Mammary epithelial cell (primary cell): ENCODE results near the gene UVRAG.

Source experiments
- EZH2 ChIP-seq: IDR thresholded peaks from 2 replicates; pipeline ENCODE4 v1.6.1; 2012; ENCODE audit warnings: low read length, inconsistent platforms, borderline replicate concordance
- TF ChIP-seq, protein P1 (sequence below), 2 donors: IDR thresholded peaks in 1 of 2; conservative IDR thresholded peaks in 1 of 2; 2 replicates each; pipeline ENCODE4 v1.5.1; 2011 to 2012; ENCODE audit warnings: inconsistent platforms in 2 of 2, low read length in 2 of 2, mild to moderate bottlenecking in 2 of 2, control low read depth in 1 of 2, low read depth in 1 of 2; ENCODE audit not compliant: insufficient read depth in 1 of 2; ENCODE audit errors: extremely low read depth in 1 of 2

DNA sequence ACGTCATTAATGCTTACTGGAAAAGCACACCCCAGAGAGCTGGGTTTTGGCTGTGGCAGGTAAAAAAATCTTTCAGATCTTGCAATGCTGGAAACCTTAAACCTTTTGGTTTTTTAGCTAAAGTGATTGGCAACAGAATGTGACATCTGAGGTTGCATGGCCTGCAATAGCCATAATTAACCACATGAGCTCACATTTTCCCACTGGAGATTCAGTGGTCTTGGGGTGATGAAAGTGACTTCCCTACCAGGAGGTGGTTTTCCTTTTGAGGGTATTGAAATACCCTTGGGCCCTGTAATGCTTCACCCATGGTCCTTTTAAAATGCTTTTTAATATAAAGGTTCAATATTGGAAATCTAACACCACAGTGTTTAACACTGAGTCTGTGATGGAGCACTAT lies 198.5 kb downstream of the UVRAG start:
- no peak for TF ChIP-seq EZH2
- TF ChIP-seq, protein P1, sequence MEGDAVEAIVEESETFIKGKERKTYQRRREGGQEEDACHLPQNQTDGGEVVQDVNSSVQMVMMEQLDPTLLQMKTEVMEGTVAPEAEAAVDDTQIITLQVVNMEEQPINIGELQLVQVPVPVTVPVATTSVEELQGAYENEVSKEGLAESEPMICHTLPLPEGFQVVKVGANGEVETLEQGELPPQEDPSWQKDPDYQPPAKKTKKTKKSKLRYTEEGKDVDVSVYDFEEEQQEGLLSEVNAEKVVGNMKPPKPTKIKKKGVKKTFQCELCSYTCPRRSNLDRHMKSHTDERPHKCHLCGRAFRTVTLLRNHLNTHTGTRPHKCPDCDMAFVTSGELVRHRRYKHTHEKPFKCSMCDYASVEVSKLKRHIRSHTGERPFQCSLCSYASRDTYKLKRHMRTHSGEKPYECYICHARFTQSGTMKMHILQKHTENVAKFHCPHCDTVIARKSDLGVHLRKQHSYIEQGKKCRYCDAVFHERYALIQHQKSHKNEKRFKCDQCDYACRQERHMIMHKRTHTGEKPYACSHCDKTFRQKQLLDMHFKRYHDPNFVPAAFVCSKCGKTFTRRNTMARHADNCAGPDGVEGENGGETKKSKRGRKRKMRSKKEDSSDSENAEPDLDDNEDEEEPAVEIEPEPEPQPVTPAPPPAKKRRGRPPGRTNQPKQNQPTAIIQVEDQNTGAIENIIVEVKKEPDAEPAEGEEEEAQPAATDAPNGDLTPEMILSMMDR (conservative IDR thresholded peaks at IDR 0.05 in 1 of 2, IDR thresholded peaks at IDR 0.05 in 1 of 2; ENCODE audit: extremely low read depth in 1 of 2, insufficient read depth in 1 of 2, low read depth in 1 of 2, low read length in 2 of 2): no peak
